ENCODE data around the gene COL18A1.
"Not testable (repeated sequence)": the region's sequence is repeated elsewhere in the genome, so short reads cannot be mapped to it uniquely, and the experiment has no call there.

Gene COL18A1

DNA sequence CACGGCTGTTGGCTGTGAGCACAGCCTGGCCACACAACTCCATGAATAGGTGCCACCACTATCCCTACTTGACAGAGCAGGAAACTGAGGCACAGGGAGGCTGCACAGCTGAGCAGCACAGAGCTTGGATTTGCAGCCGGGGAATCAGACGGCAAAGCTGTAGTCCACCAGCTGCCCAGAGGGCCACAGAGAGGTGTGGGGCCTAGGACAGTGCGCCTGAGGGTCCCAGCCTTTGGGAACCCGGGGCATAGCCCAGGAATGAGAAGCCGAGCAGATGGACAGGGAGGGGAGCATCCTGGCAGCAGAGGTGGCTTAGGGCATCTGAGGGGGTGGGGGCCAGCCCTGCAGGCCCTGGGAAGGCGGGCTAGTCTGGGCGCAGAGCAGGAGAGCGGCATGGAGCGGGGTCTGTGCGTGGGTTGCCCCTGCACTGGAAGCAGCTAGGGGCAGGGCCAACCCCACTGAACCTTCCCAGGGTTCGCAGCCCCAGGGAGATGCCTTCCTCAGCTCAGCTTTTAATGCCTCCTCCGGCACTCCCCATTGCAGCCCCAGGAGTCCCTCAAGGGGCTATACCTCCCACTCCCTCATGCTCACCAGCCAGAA, 46.2 kb upstream of the COL18A1 start:
- TF ChIP-seq, protein P1, sequence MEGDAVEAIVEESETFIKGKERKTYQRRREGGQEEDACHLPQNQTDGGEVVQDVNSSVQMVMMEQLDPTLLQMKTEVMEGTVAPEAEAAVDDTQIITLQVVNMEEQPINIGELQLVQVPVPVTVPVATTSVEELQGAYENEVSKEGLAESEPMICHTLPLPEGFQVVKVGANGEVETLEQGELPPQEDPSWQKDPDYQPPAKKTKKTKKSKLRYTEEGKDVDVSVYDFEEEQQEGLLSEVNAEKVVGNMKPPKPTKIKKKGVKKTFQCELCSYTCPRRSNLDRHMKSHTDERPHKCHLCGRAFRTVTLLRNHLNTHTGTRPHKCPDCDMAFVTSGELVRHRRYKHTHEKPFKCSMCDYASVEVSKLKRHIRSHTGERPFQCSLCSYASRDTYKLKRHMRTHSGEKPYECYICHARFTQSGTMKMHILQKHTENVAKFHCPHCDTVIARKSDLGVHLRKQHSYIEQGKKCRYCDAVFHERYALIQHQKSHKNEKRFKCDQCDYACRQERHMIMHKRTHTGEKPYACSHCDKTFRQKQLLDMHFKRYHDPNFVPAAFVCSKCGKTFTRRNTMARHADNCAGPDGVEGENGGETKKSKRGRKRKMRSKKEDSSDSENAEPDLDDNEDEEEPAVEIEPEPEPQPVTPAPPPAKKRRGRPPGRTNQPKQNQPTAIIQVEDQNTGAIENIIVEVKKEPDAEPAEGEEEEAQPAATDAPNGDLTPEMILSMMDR (IDR thresholded peaks at IDR 0.05; ENCODE audit: extremely low read depth, insufficient read depth, missing control alignments), result no peak
- DNase-seq (ENCODE audit: low spot score), result no peak
- in situ Hi-C loops (cut with MboI; ENCODE audit: low pct_unique_long_range_greater_than_20kb, low sequenced_read_pairs, unreplicated experiment), result no loop called here

DNA sequence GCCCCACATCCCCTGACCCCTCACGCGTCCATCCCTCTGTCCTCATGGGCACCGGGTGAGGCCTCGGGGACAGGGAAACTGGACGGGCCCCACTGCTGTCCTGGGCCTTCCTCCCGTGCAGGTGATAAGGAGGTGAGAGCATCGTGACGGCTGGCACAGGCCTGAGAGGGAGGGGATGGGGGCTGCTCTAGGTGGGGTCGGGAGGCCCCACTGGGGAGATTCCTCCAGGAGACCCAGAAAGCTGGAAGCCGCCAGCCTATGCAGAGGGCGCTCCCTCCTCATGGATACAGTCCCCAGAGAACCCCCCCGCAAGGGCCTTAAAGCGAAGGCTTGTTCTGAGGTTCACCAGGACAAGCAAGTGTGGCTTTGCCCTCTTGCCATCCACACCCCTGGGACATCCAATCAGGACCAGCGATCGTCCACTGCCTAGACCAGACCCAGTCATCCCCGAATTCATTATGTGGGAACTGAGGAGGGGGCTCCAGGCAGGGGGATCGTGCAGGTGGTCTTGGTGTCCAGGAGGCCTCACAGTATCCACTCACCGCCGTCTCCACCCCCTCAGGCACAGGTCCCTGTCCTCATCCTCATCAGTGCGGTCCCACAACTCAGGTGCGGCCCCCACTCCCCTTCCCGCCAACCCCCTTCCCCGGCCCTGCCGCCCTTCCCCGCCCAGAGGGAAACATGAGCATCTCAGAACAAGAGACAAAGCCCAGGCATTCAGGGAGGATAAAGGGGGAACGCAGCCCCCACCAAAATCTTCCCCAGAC, 45.3 kb upstream of the COL18A1 start:
- in situ Hi-C loops (cut with MboI; ENCODE audit: low pct_unique_long_range_greater_than_20kb, low sequenced_read_pairs, unreplicated experiment), result no loop called here
- no peak for DNase-seq (ENCODE audit: low spot score)
- TF ChIP-seq, protein P1 (IDR thresholded peaks at IDR 0.05; ENCODE audit: extremely low read depth, insufficient read depth, missing control alignments), result no peak

DNA sequence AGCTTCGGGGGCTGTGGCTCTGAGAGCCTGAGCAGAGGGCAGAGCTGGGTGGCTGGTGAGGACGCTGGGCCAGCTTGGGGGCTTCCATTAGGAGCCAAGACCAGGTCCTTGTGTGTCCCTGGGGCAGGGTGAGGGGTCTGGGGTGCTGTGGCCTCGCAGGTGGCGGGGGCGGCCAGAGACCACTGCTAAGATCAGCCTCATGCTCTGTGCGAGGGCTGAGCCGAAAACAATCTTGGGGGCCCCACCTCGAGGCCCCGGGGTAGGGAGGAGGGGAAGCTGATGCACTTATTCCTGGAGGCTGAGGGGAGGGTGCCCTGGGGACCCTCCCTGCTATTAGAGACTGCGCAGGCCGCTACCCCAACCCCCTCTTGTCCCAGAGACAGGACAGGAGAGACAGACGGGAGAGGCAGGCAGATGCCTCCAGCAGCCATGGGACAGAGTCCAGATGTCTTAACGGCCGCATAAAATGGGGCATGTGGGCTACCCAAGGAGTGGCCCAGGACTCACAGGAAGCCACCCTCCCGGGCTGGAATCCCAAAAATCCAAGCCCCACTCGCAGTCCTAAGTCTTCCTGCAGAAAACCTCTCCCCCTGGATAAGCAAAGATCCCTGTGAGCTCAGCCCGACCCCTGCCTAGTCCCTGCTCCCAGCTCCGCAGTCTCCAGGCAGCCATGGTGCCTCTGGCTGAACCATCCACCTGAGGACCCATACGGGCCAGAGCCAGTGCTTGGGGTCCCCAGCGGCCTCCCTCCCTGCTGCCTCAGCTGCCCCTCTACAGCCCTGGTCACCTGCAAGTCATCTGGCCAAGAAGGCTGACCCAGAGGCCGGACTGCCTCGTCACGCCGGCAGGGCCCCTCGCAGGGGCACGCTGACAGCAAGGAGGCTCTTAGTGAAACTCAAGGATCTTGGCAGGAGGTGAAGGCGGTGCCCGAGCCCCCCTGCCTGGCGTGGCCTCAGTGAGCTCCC, 43.6 kb upstream of the COL18A1 start:
- no peak for DNase-seq (ENCODE audit: low spot score)
- TF ChIP-seq, protein P1 (IDR thresholded peaks at IDR 0.05; ENCODE audit: extremely low read depth, insufficient read depth, missing control alignments), result no peak
- in situ Hi-C loops (cut with MboI; ENCODE audit: low pct_unique_long_range_greater_than_20kb, low sequenced_read_pairs, unreplicated experiment), result no loop called here

DNA sequence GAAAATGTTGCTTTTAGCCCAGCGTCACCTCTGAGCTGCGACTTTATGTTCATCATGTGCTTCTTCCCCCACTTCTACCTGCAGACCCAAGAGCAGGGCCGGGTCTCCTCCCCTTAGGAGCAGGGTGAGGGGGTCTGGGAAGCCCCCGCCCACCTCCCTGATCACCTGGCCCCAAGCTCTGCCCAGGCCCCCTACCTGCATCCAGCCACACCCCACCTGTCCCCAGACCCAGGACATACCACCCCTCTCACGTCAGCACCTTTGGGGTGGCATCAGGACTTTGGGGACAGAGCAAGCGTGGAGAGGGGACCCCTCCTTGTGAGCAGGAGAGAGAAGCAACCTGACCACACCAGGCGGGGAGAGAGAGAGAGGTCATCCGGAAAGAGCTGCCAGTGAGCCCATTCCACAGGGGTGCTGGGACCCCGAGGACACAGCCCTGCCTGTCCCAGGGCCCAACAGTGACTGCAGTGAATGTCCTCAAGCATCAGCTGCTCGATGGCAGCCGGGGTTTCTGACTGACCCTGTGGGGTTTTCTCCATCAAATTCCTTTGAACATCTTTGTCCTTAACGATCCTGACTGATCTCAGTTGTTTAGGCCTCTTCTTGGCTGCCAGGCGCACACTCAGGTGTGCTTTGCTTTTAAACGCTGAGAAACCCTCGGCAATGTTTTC, 42.8 kb upstream of the COL18A1 start:
- in situ Hi-C loops (cut with MboI; ENCODE audit: low pct_unique_long_range_greater_than_20kb, low sequenced_read_pairs, unreplicated experiment), result no loop called here
- TF ChIP-seq, protein P1 (IDR thresholded peaks at IDR 0.05; ENCODE audit: extremely low read depth, insufficient read depth, missing control alignments), result no peak
- no peak for DNase-seq (ENCODE audit: low spot score)

DNA sequence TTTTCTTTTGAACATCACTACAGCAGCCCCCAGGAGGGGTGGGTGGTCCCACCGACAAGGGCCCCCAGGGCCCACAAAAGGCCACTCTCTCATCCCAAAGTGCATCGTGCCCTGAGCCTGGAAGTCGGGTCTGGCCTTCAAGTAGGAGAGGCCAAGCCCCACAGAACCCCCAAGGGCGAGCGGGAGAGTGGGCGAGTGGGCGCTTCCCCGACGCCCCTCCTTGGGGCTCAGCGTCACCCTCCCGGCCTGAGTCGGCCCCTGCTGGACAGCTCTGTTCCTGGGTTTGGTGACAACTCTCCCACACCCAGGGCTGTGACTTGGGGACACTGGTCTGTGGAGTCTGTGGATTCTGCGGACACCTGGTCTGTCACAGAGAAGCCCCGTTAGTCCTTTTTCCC, 42.2 kb upstream of the COL18A1 start:
- in situ Hi-C loops (cut with MboI; ENCODE audit: low pct_unique_long_range_greater_than_20kb, low sequenced_read_pairs, unreplicated experiment), result no loop called here
- TF ChIP-seq, protein P1 (IDR thresholded peaks at IDR 0.05; ENCODE audit: extremely low read depth, insufficient read depth, missing control alignments), result no peak

DNA sequence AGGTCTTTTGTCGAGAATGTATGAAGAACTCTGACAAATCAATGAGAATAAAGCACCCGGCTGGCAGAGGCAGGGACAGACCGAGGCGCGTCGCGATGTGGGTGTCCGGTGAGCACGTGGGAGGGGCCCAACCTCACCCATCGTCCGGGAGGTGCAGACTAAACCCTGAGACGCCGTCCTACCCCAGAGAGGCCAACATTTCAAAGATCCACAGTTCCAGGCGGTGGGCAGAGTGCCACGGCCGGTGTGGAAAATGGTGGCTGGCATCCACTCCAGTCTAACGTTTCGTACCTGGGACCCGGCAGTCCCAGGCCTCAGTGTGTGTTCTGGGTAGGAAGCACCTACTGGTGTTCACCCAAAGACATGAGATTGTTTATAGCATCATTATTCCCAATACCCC, 41.7 kb upstream of the COL18A1 start:
- DNase-seq (ENCODE audit: low spot score); in situ Hi-C loops (cut with MboI; ENCODE audit: low pct_unique_long_range_greater_than_20kb, low sequenced_read_pairs, unreplicated experiment): not testable (repeated sequence)

More for the DNA sequence above, 42.2 kb upstream of the COL18A1 start:
- no peak for DNase-seq (ENCODE audit: low spot score)
